GM19452 (cell line): Measurements from ENCODE around the gene GZMB.
A peak's percentile ranks its signal among the peaks of the same experiment; 100 is the strongest.
"Not testable (repeated sequence)": the region's sequence is repeated elsewhere in the genome, so short reads cannot be mapped to it uniquely, and the experiment has no call there.

Source experiments
- ATAC-seq: cut with Tn5 transposase; IDR thresholded peaks from one replicate; pipeline ENCODE4 v1.9.1; 2021; ENCODE audit not compliant: unreplicated experiment

GZMB gene

DNA sequence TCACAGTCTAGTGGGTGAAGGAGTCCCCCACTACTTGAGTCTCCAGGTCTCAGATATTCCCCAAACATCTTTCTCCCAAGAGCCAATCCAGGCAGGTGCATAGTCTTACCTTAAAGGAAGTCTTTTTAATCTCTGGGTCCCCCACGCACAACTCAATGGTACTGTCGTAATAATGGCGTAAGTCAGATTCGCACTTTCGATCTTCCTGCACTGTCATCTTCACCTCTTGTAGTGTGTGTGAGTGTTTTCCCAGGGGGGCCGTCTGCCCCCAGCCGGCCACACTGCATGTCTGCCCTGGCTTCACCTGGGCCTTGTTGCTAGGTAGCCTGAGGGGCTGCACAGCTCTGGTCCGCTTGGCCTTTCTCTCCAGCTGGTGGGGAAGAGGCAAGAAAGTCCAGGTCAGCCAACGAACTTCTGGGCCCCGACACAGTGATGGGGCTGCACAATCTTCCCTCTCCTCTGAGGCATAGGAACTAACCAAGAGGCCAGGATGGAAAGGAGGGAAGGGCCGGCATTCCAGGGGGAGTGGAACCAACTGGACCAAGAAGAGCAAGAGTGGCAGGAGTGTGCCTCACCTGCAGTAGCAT is 2.1 kb downstream of the GZMB start:
- no peak for ATAC-seq

DNA sequence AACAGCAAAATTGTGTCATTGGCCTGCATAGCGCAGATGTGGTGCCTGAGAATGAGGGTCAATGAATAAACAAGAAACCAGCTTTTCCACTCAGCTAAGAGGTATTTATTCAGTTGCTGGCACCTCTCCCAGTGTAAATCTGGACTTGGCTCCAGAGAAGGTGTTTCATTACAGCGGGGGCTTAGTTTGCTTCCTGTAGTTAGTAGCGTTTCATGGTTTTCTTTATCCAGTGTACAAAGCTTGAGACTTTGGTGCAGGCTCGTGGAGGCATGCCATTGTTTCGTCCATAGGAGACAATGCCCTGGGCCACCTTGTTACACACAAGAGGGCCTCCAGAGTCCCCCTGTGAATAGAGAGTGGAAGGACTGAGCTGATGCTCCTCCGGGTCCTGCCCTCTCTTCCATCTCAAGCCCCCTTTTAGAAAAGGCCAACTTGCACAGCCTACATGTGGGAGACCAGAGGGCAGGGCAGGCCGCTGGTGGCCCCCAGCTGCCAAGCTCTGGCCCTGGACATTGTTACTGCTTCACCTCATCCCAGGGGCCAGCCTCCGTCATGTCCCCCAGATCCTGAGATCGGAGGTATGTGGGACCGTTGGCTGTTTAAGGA is 3.0 kb downstream of the GZMB start:
- no peak for ATAC-seq

DNA sequence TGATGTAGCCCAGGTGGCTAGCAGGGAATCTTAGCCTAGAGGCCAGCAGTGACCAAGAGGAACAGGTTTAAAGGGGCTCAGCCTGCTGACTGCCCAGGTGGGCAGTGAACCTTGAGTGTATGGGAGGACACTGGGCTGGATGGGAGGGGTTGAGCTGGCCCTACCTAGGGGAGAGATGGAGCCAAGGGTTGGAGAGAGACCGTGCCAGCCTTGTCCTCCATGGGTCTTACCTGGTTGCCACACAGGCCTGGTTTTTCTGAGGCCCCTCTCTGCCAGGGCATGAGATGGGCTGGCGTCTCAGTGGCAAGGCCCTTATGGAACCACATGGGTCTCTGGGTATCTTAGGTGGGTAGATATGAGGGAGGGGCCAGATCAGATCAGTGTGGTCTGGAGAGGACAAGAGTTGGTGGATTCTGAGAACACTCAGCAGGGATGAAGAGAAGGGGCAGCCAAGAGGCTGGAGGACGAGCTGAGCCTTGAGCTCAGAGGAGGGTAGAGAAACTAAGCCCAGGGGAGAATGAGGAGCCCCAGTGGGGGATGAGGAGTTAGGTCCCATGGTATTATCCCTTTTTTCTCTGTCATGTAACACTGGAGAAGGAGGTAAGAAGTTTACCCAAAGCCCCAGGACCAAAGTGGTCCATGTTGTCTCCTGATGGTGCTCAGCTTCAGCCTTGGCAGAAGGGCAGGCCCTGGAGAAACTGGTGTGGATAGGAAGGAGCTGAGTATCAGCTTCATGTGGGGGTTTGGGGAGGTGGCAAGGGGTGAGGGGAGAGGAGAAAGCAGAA is 3.7 kb downstream of the GZMB start:
- ATAC-seq = no peak

DNA sequence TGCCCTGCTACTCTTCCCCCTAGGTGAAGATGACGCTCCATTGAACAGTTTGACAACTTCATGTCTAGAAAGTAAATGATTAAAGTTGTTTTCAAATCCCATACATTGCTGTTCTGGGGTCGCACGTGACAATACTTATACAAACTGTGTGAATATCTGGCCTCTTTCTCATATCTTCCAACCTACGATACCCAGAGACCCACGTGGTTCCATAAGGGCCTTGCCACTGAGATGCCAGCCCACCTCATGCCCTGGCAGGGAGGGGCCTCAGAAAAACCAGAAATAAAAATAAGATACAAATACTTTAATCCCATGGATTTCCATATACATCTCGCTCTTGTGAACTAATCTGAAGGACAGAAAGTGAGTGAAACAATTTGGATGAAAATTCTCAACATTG is 4.5 kb downstream of the GZMB start:
- no peak for ATAC-seq

DNA sequence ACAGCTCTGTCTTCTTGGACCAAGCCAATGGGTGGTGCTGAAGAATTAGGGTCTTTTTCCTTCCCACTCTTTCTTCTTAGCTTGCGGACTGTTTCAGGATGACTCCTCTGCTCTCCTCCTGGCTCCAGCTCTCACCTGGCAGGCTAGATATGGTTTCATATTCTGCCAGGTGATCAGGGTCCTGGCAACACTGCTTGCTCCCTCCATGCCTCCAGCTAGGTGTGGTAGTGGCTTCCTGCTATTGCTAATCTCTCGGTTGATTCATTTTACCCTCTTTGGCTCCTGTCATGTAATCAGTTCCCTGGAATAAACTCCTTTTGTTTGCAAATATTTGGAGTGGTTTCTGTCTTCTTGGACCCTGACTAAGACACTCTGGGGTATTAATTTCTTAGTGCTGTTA is 20.2 kb downstream of the GZMB start:
- ATAC-seq = no peak

DNA sequence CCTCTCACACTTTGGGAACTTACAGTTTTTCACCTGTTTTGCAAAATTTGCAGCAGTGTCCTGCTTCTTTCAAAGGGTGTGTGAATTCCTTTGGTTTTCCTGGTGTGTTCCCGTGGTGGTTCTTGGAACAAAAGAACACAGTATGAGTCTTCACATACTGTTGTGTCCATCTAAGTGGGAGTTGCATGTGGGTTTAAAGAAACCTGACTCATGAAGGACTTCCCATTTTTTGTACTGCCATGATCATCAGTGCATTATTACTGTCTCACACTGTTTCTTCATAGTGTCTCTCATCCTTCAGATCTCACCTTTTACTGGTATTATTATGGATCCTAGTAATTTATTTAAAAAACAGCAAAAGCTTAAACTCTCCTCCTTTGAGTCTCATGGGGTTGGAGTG is 20.7 kb downstream of the GZMB start:
- ATAC-seq = no peak

DNA sequence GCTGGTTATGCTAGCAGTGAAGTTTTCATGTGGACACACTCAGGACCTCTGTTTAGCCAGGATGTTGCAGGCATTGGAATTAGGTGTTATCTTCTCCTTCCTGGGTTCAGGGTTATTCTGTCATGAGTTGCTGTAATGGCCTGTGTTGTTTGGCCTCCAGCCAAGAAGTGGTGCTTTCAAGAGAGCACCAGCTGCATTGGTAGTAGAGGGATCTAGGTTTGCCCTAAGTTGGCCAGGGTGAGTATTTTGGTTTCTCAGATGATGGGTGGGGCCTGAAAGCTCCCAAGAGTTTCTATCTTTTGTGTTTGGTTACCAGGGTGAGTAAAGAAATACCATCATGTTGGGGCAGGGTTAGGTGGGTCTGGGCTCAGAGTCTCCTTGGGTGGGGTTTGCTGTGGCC is 21.8 kb downstream of the GZMB start:
- ATAC-seq = no peak

DNA sequence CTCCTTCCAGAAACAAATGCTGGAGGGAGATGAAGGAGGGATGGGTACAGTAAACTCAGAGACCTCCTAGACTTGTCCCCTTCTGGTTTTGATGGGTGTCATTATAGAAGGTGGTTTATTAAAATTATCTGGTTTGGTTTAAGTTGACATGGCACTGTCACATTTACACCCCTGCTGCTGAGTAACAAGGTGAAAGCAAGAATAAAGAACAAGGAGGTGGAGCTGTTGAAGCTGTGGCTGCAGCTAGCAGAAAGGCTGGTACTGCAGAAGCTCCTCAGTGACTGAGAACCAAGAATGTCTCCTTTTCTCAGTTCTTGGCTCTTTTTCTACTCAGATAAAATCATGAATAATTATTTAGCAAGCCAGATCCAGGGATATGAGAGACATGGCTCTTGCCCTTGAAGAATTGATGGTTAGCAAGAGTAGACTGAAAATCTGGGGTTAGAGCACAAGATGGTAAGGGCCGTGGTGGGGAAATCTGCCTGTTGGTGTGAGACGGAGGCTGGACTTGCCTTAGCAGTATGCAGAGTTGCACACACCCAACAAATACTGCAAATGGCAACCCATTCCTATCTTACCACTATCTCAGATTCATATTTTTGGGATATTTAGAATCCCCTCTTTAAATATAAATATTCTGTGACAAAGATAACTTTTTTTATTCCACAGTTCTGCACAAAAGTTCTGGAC is 24.2 kb downstream of the GZMB start, which contains the start of gene GZMH:
Gene GZMH (minus strand): TSS at position 31 of the 690 bp plus-strand sequence. CDS start 72 bp downstream, outside the sequence.
- peak; percentile 62 for ATAC-seq

DNA sequence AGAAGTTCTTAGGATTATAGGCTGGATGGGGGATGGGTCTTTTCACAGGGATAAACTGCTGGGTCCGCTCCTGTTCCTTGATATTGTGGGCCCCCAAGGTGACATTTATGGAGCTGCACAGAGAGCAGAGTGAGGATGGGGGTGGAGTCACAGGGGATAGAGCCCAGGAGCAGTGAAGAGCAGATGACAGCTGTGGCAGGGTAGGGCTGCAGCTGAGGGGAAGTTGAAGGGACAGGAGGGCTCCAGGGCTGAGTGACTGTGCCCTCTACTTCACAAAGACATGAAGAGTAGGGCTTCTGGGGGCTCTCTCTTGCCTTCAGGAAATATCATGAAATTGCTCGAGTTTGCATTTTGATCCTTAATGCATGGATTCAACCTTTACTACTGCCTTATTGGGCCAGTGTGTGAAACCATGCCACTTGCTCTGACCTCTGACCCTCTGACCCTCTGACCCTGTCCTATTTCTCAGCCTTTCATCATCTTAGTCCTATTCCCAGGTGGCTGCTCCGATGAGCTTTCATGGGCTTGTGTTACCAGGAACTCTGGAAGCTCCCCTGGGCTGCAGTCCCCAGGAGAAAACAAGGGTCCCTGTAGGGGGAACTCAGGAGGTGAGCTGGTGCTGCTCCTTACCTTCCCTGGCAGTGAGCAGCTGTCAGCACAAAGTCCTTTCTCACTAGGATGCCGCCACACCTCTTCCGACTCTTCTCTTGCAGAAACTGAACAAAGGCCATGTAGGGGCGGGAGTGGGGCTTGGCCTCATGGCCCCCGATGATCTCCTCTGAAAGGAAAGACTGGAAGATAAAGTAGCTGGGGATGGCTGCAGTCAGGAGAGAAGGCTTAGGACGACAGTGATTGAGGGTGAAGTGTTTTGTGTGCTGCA is 26.1 kb downstream of the GZMB start:
- ATAC-seq = no peak

DNA sequence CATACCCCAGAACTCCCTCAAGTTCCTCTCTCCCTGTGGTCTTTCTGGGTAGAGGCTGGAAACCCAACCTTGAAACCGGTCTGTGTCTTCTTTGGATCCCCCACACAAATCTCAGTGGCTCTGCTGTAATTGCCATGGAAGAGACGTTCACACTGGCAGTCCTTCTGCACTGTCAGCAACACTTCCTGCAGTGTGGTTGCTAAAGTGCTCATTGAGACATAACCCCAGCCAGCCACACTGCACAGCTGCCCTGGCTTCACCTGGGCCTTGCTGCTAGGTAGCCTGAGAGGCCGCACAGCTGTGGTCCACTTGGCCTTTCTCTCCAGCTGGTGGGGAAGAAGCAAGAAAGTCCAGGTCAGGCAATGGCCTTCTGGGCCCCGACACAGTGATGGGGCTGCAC is 26.9 kb downstream of the GZMB start:
- no peak for ATAC-seq

DNA sequence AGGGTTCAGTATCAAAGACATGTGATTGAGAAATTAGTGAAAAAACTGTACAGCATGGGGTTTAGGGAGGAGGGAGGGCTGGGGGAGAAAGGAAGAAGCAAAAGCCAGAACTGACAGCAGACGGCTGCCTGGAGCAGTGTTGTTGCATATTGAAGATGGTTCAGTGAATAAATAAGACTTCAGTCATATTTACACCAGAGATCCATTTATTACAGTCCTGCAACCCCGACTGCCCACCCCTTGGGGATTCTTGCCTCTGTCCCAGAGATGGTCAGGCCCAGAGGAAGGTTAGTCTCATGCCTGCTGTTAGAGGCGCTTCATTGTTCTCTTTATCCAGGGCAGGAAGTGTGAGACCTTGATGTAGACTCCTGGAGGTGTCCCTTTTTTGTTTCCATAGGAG is 27.7 kb downstream of the GZMB start:
- ATAC-seq = no peak

DNA sequence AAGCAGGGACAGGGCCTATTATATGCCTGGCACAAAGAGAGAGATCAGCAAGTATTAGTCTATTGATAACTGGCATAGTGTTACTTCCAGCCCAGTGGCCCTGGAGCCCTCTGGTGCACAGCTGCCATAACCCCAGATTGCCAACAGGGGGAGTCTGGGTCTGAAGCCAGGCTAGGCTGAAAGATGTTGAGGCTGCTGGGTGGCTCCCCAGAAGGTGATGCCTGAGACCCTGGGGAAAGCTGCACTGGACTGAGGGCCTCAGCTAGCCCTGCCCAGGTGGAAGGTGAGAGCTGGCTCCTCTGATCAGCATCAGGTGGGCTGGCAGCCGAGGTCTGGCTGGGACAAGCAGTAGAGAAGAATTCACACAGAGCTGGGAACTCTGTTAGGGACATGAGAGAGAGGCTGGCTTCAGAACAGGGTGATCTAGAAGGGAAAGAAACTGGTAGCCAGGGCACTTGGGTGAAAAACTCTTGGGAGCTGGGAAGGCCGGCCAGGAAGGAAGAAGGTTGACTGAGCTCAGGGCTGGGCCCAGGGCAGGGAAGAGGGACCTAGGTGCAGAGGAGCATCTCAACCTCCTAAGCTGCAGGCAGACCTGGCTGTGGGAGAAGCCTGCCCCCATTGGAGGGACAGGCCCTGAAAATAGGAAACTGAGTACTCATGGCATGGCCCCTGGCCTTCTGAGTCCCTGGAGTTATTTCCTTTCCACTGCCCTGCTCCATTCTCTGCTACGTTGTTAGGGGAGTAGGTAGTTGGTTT is 28.4 kb downstream of the GZMB start:
- ATAC-seq = peak; percentile 79

DNA sequence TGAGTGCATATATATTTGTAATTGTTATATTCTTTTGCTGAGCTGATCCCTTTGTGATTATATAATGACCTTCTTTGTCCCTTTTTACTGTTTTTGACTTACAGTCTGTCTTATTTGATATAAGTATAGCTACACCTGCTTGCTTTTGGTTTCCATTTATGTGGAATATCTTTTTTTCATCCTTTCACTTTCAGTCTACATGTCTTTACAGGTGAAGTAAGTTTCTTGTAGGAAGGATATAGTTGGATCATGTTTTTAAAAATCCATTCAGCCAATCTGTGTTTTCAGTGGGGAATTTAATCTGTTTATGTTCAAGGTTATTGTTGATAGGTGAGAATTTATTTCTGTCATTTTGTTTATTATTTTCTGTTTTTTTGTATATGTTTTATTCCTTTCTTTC is 36.6 kb downstream of the GZMB start:
- ATAC-seq = no peak

DNA sequence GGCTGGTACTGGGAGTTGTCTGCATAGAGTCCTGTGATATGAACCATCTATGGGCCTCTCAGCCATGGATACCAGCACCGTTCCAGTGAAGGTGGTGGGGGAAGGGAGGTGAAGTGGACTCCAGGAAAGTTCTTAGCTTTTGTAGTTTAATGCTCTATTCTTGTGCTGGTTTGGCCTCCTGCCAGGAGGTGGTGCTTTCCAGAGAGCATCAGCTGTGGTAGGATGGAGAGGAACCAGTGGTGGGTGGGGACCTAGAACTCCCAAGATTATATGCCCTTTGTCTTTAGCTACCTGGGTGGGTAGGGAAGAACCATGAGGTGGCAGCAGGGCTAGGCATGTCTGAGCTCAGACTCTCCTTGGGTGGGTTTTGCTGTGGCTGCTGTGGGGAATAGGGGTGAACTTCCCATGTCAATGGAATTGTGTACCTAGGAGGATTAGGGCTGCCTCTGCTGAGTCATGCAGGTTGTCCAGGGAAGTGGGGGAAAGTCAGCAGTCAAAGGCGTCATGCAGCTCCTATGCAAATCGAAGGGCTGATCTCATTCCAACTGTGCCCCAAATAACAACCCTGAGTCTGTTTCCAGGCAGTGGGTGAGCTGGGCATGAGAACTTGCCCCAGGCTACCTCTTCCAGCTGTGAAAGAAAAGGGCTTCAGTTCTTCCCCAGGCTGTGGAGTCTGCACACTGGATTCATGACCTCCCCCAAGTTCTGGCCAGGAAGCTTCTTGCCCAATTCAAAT is 38.7 kb downstream of the GZMB start:
- no peak for ATAC-seq

DNA sequence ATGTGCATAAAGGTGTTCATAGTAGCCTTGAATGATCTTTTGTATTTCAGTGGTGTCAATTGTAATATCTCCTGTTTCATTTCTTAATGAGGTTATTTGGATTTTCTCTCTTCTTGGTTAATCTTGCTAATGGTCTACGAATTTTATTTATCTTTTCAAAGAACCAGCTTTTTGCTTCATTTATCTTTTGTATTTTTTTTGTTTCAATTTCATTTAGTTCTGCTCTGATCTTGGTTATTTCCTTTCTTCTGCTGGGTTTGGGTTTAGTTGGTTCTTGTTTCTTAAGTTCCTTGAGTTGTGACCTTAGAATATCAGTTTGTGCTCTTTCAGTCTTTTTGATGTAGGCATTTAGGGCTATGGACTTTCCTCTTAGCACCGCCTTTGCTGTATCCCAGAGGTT is 43.0 kb downstream of the GZMB start:
- ATAC-seq = not testable (repeated sequence)

DNA sequence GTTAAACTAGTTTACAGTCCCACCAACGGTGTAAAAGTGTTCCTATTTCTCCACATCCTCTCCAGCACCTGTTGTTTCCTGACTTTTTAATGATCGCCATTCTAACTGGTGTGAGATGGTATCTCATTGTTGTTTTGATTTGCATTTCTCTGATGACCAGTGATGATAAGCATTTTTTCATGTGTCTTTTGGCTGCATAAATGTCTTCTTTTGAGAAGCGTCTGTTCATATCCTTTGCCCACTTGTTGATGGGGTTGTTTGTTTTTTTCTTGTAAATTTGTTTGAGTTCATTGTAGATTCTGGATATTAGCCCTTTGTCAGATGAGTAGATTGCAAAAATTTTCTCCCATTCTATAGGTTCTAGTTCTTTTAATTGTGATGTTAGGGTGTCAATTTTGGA is 49.6 kb downstream of the GZMB start:
- ATAC-seq = not testable (repeated sequence)
